SK-N-SH (cell line): Measurements from ENCODE around the gene RIMS1.

ENCODE experiments used
- CTCF ChIP-seq: fragments of 200-600 bp; sonication (generic); IDR thresholded peaks from 2 replicates; pipeline ENCODE4 v1.6.1; 2017; ENCODE audit warnings: antibody characterized with exemption, mild to moderate bottlenecking, moderate library complexity
- REST ChIP-seq: IDR thresholded peaks from 2 replicates; pipeline ENCODE4 v1.6.1; 2012; ENCODE audit warnings: mild to moderate bottlenecking, low read depth, low read length, moderate library complexity
- TAF1 ChIP-seq: IDR thresholded peaks from 2 replicates; pipeline ENCODE4 v1.6.1; 2012; ENCODE audit warnings: low read depth, mild to moderate bottlenecking, low read length, moderate library complexity, borderline replicate concordance
- TEAD4 ChIP-seq: IDR thresholded peaks from 2 replicates; pipeline ENCODE4 v1.4.0; 2012; ENCODE audit warnings: mild to moderate bottlenecking, borderline replicate concordance; ENCODE audit not compliant: insufficient read depth

GRCh38 chr6:72250664-72251063, 364.3 kb downstream of the RIMS1 start:
- TF ChIP-seq CTCF = peak; percentile 55
- no peak for TF ChIP-seq REST
- no peak for TF ChIP-seq TAF1
- no peak for TF ChIP-seq TEAD4
